Brain pericyte (primary cell): ENCODE measurements around the gene GSTM4.
"Not testable (repeated sequence)": the region's sequence is repeated elsewhere in the genome, so short reads cannot be mapped to it uniquely, and the experiment has no call there.

ENCODE experiments used
- DNase-seq: peaks from one replicate; pipeline ENCODE4 v3.0.0-alpha.2; 2012; ENCODE audit warnings: low read depth, low spot score

Gene GSTM4

GRCh38 chr1:109637446-109637845 is 18.5 kb upstream of the GSTM4 start:
- no peak for DNase-seq

GRCh38 chr1:109639063-109639840 is 16.6 kb upstream of the GSTM4 start:
- DNase-seq, result no peak

DNA sequence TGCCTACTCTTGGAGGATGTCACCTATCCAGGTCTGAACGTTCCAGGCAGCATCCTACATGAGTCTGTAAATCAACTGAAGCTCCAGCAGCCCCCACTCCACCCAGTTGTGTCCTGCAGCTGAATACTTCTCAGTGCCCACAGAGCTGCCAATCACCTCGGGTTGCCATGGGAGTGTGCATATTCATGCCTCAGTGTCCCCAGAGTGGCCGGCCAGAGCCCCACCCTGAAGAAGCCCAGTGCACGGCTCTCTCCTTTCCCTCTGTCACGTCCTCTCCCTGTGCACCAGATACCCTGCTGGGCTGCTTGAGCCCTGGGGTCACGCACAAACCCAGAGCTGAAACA is 16.1 kb upstream of the GSTM4 start:
- no peak for DNase-seq

- DNase-seq, result no peak
Observed at GRCh38 chr1:109640285-109640865, 15.5 kb upstream of the GSTM4 start.

DNA sequence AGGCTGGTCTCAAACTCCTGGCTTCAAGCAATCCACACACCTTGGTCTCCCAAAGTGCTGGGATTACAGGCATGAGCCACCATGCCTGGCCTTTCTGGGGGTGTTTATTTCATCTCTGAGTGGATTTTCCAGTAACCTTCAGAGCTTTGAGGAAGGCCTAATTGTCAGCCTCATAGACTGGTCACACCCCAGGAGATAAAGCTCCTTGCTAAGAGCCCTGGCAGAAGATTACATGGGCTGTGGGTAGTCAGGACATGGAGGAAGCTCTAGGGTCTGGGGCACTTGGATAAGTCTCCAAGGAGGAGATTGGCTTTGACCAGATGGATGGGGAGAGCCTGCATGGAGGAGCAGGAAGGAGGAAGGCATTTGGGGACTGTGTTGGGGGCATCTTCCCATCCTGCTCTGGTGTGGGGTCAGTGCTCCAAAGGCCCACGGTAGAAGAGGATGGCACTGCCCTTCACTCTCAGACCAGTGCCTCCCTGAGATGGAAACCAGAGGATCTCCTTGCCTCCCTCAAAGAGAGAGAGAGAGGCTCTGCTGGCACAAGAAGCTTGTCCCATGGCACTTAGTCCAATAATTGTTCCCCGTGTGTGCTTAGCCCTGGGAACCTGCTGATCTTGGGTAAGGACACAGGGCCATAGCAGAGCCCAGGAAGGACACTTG is 14.7 kb upstream of the GSTM4 start:
- no peak for DNase-seq

DNA sequence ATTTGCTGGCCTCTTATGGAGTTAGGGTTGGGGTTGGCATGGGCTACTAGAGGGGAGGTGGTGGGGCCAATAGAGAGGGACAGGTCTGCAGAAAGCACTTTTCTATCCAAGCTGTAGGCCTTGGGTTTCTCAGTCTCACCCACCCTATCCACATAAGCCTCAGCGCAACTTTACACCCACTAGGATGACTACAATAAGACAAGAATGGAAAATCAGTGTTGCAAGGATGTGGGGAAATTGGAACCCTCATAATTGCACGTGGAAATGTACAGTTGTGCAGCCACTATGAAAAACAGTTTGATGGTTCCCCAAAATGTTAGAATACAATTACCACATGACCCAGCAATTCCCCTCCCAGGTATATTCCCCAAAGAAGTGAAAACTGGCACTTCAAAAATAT is 14.0 kb upstream of the GSTM4 start:
- no peak for DNase-seq

DNA sequence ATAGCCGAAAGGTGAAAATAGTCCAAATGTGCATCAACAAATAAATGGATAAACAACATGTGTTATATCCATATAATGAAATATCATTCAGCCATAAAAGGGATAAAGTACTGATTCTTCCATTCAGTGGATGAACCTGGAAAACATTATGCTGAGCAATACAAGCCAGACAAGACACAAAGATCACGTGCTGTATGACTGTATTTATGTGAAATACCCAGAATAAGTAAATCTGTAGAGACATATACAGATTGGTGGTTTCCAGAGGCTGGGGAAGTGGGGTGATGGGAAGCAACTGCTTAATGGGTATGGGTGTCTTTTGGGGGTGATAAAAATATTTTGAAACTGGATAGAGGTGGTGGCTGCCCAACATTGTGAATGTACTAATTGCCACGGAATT is 13.3 kb upstream of the GSTM4 start:
- no peak for DNase-seq

- no peak for DNase-seq
Observed at GRCh38 chr1:109643385-109644230, 12.3 kb upstream of the GSTM4 start.

DNA sequence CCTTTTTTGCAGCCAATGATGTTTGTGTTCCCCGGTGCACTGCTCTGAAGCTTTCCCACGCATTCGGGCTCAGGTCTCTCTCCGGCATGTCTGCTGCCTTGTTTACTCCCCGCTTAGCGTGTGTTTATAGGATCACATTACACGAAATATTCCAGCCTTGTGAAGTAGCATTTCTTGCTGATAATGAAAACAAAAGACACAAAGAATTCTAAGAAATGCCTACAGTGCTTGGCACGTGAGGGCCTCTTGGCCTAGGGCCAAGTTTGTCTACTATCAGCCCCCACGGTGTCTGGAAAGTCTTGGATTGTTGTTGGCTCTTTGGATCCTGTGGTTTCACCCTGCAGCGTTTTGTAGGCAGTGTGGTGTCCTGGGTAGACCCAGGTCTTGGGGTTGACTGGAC is 11.2 kb upstream of the GSTM4 start:
- DNase-seq, result no peak

- no peak for DNase-seq
Observed at GRCh38 chr1:109649491-109649914, 6.4 kb upstream of the GSTM4 start.

DNA sequence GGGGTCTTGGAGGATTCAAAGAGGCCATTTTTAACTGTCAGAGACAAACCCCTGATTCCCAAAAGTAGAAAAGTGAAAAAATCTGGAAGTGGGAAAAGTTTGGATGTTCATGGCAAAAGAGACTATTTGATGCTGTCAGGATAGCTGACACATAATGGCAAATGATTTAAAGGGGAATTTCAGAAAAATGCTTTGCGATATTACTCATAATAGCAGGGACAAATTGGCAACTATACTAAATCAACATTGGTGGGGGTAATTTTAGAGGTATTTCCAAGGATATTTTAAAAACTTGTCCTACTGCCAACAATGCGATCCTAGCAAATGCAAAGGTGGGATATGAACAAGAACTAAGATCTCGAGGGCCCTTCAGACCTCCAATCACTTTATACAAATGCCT is 5.3 kb upstream of the GSTM4 start:
- no peak for DNase-seq

DNA sequence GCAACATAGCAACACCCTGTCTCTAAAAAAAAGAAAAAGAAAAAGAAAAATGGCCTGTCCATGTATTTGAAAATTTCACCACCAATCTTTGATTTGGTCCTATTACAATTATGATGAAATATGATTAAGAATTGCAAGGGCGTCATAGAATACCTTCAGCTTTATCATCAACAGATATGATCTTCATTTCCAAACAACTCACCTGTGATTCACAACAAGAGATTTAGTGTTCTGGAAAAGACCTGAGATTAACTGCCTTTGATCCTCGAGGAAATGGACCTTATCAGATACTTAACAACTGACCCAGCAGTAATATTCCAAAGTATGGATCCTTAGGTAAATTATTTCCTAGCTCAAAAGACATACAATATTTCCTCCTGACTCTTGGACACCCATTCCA is 3.5 kb upstream of the GSTM4 start:
- DNase-seq, result no peak

DNA sequence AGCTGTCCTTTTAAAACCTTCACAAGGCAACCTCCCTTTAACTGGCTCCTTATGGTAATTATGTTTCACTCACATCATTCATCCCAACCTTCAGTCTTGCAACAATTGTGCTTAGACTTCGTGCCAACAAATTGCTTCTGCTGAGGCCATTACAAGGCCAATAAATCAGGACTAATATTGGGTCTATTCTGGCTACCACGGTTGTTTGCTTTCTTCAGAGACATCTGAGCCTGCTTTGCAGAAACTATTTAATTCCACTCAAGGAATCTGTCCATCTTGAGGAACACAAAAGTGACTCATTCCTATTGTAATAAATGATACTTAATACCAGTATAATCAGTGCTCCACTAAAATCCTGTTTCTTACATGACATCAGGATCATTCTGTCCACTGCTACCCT is 2.6 kb upstream of the GSTM4 start:
- DNase-seq, result no peak

DNA sequence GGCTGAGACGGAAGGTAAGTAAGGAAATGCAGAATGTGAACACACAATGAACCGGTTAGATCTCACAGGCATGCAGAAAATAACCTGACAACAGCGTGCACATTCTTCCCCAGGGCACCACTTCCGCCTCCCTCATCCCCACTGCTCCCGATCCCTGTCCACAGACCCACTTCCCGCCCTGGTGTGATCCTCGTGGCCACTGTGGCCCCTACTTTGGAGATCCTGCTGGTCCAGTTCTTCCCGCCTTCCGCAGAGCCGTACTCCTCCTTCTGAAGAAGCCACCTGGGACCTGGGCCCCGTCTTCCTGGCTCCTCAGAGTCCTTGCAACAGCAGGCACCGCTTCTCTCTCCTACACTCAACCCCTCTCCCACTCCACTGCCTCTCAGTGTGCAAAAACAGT is 1.4 kb upstream of the GSTM4 start:
- DNase-seq, result no peak

DNA sequence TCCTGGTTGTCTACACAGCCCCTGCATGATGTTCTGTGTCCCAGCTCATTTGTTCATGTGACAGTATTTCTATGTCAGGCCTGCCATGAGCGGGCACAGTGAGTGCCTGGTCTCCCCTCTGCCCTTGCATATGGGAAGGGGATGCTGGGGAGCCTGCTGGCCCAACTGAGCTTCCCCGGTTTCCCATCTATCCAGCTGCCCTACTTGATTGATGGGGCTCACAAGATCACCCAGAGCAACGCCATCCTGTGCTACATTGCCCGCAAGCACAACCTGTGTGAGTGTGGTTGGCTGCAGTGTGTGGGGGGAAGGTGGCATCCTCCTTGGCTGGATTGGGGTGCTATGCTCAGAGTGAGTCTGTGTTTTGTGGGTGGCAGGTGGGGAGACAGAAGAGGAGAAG is 1.5 kb downstream of the GSTM4 start:
- DNase-seq, result no peak

- DNase-seq, result no peak
Observed at GRCh38 chr1:109657970-109658369, 2.1 kb downstream of the GSTM4 start.

DNA sequence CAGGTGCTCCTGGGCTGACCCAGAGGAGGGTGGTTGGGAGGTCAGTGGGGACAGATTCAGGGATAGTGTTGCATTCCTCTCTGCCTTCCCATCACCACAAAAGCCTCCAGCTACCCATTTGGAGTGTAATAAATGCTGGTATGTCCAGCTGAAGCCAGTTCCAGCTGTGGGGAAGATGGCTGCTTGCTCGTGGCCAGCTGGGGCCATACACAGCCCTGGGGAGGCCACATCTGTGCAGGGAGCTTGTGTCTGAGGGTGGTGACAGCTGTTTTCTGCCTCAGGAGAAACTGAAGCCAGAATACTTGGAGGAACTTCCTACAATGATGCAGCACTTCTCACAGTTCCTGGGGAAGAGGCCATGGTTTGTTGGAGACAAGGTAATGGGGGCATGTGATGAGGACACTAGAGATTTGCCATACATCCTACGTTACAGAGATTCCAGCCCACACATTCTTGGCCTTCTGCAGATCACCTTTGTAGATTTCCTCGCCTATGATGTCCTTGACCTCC is 2.7 kb downstream of the GSTM4 start:
- no peak for DNase-seq

GRCh38 chr1:109659145-109659544 is 3.2 kb downstream of the GSTM4 start:
- no peak for DNase-seq

DNA sequence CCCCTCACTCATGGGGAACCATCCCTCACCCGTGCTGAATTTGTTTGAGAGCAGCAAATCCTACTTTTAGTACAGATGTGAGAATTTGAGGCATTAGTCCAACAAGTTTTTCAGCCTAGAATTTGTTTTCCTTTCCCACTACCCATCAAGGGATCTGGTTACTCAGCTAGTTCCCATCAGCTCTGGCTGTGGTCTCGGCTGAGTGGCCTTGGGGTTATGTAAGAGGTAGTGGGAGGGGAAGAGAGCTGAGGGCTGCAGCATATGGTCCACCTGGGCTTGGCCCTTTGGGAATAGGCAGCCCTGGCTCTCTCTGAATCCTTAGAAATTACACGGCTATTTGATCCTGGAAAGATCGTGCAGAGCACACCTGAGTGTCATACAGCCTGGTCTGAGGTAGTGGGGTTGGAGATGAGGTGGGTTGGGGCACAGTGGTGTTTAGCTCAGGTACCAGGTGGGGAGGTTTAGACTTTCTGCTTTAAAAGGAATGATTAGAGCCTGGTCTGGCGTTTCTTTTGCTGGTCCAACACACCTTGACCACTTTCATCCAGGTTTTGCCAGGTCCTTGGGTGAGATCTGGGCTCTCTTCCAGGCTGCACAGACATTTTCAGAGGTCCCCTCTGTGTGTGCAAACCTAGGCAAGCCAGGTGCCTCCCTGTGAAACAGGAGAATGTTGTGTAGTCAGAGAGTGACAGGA is 4.2 kb downstream of the GSTM4 start:
- no peak for DNase-seq

- DNase-seq, result not testable (repeated sequence)
Observed at GRCh38 chr1:109660691-109661026, 4.8 kb downstream of the GSTM4 start.

DNA sequence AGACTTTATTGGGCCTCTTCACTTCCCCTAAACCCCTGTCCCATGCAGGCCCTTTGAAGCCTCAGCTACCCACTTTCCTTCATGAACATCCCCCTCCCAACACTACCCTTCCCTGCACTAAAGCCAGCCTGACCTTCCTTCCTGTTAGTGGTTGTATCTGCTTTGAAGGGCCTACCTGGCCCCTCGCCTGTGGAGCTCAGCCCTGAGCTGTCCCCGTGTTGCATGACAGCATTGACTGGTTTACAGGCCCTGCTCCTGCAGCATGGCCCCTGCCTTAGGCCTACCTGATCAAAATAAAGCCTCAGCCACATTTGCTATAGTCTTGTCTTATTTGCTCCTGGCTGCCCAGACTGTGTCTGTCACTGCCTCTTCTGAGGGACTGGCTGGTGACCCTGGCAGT is 5.5 kb downstream of the GSTM4 start:
- DNase-seq, result no peak

GRCh38 chr1:109664671-109665070 is 8.8 kb downstream of the GSTM4 start:
- no peak for DNase-seq
